ENCODE results near the gene CCDC92B.
"Not testable (repeated sequence)": the region's sequence is repeated elsewhere in the genome, so short reads cannot be mapped to it uniquely, and the experiment has no call there.

The CCDC92B gene

GRCh38 chr17:2749058-2749783 is at the start of gene CCDC92B:
Gene CCDC92B, minus strand, starts transcription at chr17:2749652. Its CDS starts 14,507 bp downstream, at chr17:2735145.
- DNase-seq = no peak
- in situ Hi-C loops (cut with HindIII; ENCODE audit: low pct_ligation_motif_present, low pct_unique_long_range_greater_than_20kb, low sequenced_read_pairs) = no loop called here

GRCh38 chr17:2798678-2799077 is 49.2 kb upstream of the CCDC92B start:
- DNase-seq = no peak
- in situ Hi-C loops (cut with HindIII; ENCODE audit: low pct_ligation_motif_present, low pct_unique_long_range_greater_than_20kb, low sequenced_read_pairs) = no loop called here

DNA sequence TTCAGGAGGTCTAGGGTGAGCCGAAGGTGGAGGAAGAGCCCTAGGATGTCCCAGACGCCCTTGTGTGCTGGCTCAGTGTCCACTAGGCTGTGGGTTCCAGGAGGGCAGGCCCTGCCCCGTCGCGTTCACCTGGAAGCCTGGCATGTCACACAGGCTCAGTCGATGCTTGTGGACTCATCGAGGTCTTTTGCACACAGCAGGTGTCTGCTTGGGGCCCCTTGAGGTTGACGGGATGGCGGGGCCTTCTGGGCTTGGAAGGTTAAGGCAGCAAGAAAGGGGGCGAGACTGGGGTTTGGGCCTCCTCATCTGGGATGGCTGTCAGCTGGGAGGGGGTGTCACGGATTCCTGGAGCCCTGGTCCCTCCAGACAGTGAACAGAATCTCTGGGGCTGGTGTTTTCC is 48.7 kb upstream of the CCDC92B start:
- no peak for DNase-seq
- in situ Hi-C loops (cut with HindIII; ENCODE audit: low pct_ligation_motif_present, low pct_unique_long_range_greater_than_20kb, low sequenced_read_pairs) = no loop called here

DNA sequence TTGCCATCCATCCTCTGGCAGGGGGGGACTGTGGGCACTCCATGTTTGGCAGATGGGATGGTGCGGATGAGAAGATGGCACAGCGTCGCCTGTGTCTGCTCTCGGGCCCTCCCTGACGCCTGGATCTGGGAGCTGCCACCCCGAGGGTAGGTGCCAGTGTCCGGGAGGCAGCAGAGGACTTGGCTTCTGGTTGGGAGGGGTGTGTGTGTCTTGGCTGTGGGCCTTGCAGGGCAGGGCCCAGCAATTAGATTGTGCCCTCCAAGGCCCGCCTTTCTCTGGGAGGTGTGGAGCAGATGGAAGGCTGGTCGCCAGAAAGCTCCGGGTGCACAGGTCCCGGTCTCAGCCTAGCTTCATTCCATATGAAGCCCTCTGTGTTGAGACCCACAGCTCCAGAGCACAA is 48.2 kb upstream of the CCDC92B start:
- in situ Hi-C loops (cut with HindIII; ENCODE audit: low pct_ligation_motif_present, low pct_unique_long_range_greater_than_20kb, low sequenced_read_pairs) = no loop called here
- no peak for DNase-seq

DNA sequence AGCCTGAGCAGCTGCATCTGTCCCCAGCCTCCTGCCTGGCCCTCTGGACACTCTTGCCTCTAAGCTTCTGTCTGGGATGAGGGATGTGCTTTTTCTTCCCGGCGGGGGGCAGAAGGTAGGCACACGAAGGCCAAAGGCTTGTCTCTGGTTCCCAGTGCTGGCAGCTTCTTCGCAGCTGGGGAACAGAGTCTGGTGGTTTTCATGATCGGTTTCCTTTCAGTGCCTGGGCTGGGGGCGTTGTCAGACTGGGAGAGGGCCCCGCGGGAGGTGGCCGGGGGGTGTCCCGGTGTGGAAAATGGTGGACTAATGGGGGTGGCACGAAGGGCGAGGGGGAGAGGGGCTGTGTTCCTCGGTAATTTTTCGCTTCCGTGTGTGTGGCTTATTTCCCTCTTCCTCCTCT is 47.8 kb upstream of the CCDC92B start:
- DNase-seq = no peak
- in situ Hi-C loops (cut with HindIII; ENCODE audit: low pct_ligation_motif_present, low pct_unique_long_range_greater_than_20kb, low sequenced_read_pairs) = no loop called here

GRCh38 chr17:2796164-2797125 is 47.0 kb upstream of the CCDC92B start, which contains the start of gene RAP1GAP2:
Gene RAP1GAP2, plus strand, starts transcription at chr17:2796438. Its CDS starts 90 bp downstream, at chr17:2796528.
- in situ Hi-C loops (cut with HindIII; ENCODE audit: low pct_ligation_motif_present, low pct_unique_long_range_greater_than_20kb, low sequenced_read_pairs) = no loop called here
- no peak for DNase-seq

- DNase-seq = no peak
- in situ Hi-C loops (cut with HindIII; ENCODE audit: low pct_ligation_motif_present, low pct_unique_long_range_greater_than_20kb, low sequenced_read_pairs) = no loop called here
Observed at GRCh38 chr17:2795441-2796163, 46.1 kb upstream of the CCDC92B start.

GRCh38 chr17:2794111-2794803 is 44.8 kb upstream of the CCDC92B start:
- in situ Hi-C loops (cut with HindIII; ENCODE audit: low pct_ligation_motif_present, low pct_unique_long_range_greater_than_20kb, low sequenced_read_pairs) = no loop called here
- DNase-seq = no peak

DNA sequence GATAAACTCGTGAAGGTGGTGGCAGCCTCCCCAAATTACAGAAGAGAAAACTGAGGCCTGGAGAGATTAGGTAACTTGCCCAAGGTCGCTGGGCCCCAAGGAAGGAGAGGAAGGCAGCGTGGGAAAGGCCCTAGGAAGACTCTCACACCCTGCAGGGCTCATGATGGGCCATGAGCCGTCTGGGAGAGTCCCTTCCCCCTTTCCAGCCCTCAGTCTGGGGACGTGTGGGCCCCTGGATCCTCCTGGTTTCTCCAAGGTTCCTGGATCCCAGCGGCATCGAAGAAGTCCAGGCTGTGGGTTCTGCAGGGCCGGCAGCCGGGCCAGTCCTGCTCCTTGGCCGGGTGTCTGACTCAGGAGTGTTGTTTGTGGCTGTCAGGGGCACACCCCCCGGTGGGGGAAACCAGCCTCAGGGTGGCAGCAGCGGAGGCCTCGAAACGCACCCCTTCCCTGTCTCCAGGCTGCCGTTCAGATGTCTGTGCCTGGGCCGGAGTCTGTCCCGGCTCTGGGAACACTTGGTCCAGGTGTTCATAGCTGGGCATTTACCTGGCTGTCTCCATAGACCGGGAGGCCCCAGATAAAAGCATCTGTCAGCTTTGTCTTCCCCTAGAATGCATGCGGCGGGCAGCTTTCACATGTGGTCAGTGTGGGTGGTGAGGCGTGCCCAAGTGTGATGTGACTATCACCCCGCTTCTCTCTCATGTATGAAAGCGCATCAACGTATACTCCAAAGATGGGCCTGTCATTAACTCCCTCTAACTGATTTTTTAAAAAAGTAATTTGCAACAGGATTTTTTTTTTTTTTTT is 43.1 kb upstream of the CCDC92B start:
- in situ Hi-C loops (cut with HindIII; ENCODE audit: low pct_ligation_motif_present, low pct_unique_long_range_greater_than_20kb, low sequenced_read_pairs) = no loop called here
- no peak for DNase-seq

DNA sequence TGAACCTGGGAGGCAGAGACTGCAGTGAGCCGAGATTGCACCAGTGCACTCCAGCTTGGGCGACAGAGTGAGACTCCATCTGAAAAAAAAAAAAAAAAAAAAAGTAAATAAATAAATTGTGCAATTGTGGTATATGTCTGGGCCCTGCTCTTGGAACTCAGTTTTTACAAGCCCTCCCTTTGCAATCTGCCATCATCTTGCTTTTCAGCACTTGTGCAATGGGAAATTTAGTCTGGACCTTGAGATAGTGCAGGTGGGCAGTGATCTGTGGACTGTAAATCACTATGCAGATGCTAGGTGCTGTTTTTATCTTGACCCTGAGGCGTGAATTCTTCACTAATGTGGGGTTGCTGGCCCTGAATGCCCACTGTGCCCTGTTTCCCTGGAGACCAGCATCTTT is 40.2 kb upstream of the CCDC92B start:
- DNase-seq = no peak
- in situ Hi-C loops (cut with HindIII; ENCODE audit: low pct_ligation_motif_present, low pct_unique_long_range_greater_than_20kb, low sequenced_read_pairs) = no loop called here

DNA sequence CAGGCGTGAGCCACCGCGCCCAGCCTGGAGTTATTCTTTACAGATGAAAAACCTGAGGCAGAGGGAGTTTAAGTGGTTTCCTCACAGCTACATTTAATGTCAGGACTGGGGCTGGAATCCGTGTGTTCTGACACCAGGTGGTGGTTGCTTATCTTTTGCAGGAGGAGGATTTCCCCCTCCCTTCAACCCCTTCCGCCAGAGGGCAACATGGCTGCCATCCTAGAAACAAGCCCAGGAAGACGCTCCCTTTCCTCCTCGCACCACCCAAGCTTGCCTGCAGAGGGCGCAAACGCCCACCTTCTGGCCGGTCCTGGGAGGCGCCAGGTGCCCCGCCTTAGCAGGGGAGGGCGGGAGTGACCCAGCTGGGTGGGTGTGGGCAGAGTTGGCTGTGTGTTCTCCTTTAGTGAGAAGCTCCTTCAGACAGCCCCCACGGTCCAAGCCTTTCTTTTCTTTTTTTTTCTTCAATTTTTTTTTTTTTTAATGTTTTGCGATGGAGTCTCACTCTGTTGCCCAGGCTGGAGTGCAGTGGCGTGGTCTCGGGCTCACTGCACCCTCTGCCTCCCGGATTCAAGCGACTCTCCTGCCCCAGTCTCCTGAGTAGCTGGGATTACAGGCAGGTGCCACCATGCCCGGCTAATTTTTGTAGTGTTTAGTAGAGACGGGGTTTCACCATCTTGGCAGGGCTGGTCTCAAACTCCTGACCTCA is 36.9 kb upstream of the CCDC92B start:
- peak; percentile 92 for DNase-seq
- in situ Hi-C loops (cut with HindIII; ENCODE audit: low pct_ligation_motif_present, low pct_unique_long_range_greater_than_20kb, low sequenced_read_pairs) = no loop called here

GRCh38 chr17:2785376-2785775 is 35.9 kb upstream of the CCDC92B start:
- in situ Hi-C loops (cut with HindIII; ENCODE audit: low pct_ligation_motif_present, low pct_unique_long_range_greater_than_20kb, low sequenced_read_pairs) = not testable (repeated sequence)

DNA sequence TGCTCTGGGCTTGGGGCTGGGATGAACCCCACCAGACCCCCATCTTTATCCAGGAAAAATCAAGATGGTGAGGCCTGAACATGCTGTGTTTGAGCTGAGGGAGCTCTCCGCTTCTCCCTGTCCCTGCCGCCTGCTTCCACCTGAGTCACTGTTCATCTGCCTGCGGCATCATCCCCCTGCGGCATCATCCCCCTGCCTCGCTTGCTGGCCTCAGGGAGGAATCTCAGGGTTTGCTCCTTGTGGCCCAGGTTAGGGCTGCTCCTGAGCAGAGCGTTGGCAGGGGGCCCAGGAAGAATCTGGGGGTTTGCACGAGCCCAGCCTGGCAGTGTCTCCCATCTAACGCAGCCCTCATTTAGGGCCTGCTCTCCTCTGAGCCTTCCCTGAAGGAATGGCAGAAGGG is 35.4 kb upstream of the CCDC92B start:
- DNase-seq = no peak
- in situ Hi-C loops (cut with HindIII; ENCODE audit: low pct_ligation_motif_present, low pct_unique_long_range_greater_than_20kb, low sequenced_read_pairs) = no loop called here

More at GRCh38 chr17:2785376-2785775, 35.9 kb upstream of the CCDC92B start:
- not testable (repeated sequence) for DNase-seq

GRCh38 chr17:2783310-2784030 is 34.0 kb upstream of the CCDC92B start:
- DNase-seq = no peak
- in situ Hi-C loops (cut with HindIII; ENCODE audit: low pct_ligation_motif_present, low pct_unique_long_range_greater_than_20kb, low sequenced_read_pairs) = no loop called here

- no peak for DNase-seq
- in situ Hi-C loops (cut with HindIII; ENCODE audit: low pct_ligation_motif_present, low pct_unique_long_range_greater_than_20kb, low sequenced_read_pairs) = no loop called here
Observed at GRCh38 chr17:2782055-2782454, 32.6 kb upstream of the CCDC92B start.

- in situ Hi-C loops (cut with HindIII; ENCODE audit: low pct_ligation_motif_present, low pct_unique_long_range_greater_than_20kb, low sequenced_read_pairs); DNase-seq: not testable (repeated sequence)
Observed at GRCh38 chr17:2781598-2781997, 32.1 kb upstream of the CCDC92B start.
